Measurements from ENCODE around the gene FIGNL2. TPM values are rescaled to one million over a fixed set of nuclear protein-coding genes. Genes with fewer than 3 reads are reported as not detected.

FIGNL2 gene
- total and polyA plus RNA-seq, 9 of the 15 experiments (the other 6 are each of a cell fraction or from before 2014, with no cell fraction given), result 0.01 TPM; not detected in 8

- 6% methylated on average over 2 of the region's 2 CpGs for WGBS (ENCODE audit: insufficient coverage, low coverage, missing lambda C conversion rate)
- Histone ChIP-seq H3K79me2 (ENCODE audit: control insufficient read depth, insufficient read depth, low read length) (no peaks in the 10 kb centered on the region), H3K4me2 (ENCODE audit: insufficient read depth, low read length) (no peak overlapping the region), H3K9me3 (replicated peaks; ENCODE audit: control insufficient read depth, insufficient read depth, low read depth, low read length) (no peaks in the 10 kb centered on the region), H3K27me3 (ENCODE audit: control insufficient read depth in 2 of 2, insufficient read depth in 2 of 2, low read length in 2 of 2) (peaks cover 11 to 31% of the 10 kb centered on the region in 2 experiments), H3K4me3 (no peak overlapping the region), H3K4me1 (replicated peaks in 1 of 2; ENCODE audit: control insufficient read depth in 2 of 2, insufficient read depth in 2 of 2, low read length in 2 of 2) (no peaks in the 10 kb centered on the region), H3K9me1 (ENCODE audit: control insufficient read depth, insufficient read depth, low read length) (no peaks in the 10 kb centered on the region), H3K36me3 (ENCODE audit: control insufficient read depth, insufficient read depth, low read length) (no peaks in the 10 kb centered on the region), H4K20me1 (replicated peaks; ENCODE audit: control insufficient read depth, insufficient read depth, low read length) (no peaks in the 10 kb centered on the region), H3K27ac (ENCODE audit: extremely low read depth, low read depth, low read length) (no peak overlapping the region), H2AFZ (ENCODE audit: low read depth, low read length) (no peak overlapping the region), H3K9ac (ENCODE audit: insufficient read depth in 1 of 2, low read depth in 2 of 2, low read length in 2 of 2) (no peak overlapping the region)
- in situ Hi-C loops (cut with MboI) (no loop called here), intact Hi-C loops (cut with micrococcal nuclease) (no loop called here)
- DNase-seq (ENCODE audit: extremely low read depth in 1 of 4, low spot score in 3 of 4) (no peak), ATAC-seq (no peak), FAIRE-seq (no peak)
- BruUV-seq (replicated peaks), result no TSS peak
- ChIA-PET POLR2A (no interaction called here), CTCF (ENCODE audit: low intra/inter-chr PET ratio) (no interaction called here)
- TF ChIP-seq ZNF764 (CRISPR knock-in tag; IDR thresholded peaks at IDR 0.05; ENCODE audit: low read depth) (no peak), SIX5 (IDR thresholded peaks at IDR 0.05; ENCODE audit: borderline replicate concordance in 1 of 2, insufficient read depth in 1 of 2, low read depth in 1 of 2, low read length in 2 of 2) (no peak), ZNF785 (CRISPR knock-in tag; IDR thresholded peaks at IDR 0.05) (no peak), ZNF77 (CRISPR knock-in tag; IDR thresholded peaks at IDR 0.05) (no peak), ARID2 (IDR thresholded peaks at IDR 0.05) (no peak), SRSF7 (optimal IDR thresholded peaks at IDR 0.05; ENCODE audit: low read depth, low read length) (no peak), COPS2 (conservative IDR thresholded peaks at IDR 0.05) (no peak), CCAR2 (IDR thresholded peaks at IDR 0.05; ENCODE audit: low read depth, low read length) (no peak), ZNF584 (CRISPR knock-in tag; IDR thresholded peaks at IDR 0.05; ENCODE audit: low read depth) (no peak)
- TF ChIP-seq, protein P1, sequence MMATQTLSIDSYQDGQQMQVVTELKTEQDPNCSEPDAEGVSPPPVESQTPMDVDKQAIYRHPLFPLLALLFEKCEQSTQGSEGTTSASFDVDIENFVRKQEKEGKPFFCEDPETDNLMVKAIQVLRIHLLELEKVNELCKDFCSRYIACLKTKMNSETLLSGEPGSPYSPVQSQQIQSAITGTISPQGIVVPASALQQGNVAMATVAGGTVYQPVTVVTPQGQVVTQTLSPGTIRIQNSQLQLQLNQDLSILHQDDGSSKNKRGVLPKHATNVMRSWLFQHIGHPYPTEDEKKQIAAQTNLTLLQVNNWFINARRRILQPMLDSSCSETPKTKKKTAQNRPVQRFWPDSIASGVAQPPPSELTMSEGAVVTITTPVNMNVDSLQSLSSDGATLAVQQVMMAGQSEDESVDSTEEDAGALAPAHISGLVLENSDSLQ (IDR thresholded peaks at IDR 0.05), result no peak
- TF ChIP-seq, protein P2, sequence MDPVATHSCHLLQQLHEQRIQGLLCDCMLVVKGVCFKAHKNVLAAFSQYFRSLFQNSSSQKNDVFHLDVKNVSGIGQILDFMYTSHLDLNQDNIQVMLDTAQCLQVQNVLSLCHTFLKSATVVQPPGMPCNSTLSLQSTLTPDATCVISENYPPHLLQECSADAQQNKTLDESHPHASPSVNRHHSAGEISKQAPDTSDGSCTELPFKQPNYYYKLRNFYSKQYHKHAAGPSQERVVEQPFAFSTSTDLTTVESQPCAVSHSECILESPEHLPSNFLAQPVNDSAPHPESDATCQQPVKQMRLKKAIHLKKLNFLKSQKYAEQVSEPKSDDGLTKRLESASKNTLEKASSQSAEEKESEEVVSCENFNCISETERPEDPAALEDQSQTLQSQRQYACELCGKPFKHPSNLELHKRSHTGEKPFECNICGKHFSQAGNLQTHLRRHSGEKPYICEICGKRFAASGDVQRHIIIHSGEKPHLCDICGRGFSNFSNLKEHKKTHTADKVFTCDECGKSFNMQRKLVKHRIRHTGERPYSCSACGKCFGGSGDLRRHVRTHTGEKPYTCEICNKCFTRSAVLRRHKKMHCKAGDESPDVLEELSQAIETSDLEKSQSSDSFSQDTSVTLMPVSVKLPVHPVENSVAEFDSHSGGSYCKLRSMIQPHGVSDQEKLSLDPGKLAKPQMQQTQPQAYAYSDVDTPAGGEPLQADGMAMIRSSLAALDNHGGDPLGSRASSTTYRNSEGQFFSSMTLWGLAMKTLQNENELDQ (CRISPR knock-in tag; IDR thresholded peaks at IDR 0.05; ENCODE audit: borderline replicate concordance), result no peak
- TF ChIP-seq, protein P3, sequence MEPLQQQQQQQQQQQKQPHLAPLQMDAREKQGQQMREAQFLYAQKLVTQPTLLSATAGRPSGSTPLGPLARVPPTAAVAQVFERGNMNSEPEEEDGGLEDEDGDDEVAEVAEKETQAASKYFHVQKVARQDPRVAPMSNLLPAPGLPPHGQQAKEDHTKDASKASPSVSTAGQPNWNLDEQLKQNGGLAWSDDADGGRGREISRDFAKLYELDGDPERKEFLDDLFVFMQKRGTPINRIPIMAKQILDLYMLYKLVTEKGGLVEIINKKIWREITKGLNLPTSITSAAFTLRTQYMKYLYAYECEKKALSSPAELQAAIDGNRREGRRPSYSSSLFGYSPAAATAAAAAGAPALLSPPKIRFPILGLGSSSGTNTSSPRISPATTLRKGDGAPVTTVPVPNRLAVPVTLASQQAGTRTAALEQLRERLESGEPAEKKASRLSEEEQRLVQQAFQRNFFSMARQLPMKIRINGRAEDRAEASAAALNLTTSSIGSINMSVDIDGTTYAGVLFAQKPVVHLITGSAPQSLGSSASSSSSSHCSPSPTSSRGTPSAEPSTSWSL (CRISPR knock-in tag; IDR thresholded peaks at IDR 0.05; ENCODE audit: borderline replicate concordance), result no peak
- TF ChIP-seq, protein P4, sequence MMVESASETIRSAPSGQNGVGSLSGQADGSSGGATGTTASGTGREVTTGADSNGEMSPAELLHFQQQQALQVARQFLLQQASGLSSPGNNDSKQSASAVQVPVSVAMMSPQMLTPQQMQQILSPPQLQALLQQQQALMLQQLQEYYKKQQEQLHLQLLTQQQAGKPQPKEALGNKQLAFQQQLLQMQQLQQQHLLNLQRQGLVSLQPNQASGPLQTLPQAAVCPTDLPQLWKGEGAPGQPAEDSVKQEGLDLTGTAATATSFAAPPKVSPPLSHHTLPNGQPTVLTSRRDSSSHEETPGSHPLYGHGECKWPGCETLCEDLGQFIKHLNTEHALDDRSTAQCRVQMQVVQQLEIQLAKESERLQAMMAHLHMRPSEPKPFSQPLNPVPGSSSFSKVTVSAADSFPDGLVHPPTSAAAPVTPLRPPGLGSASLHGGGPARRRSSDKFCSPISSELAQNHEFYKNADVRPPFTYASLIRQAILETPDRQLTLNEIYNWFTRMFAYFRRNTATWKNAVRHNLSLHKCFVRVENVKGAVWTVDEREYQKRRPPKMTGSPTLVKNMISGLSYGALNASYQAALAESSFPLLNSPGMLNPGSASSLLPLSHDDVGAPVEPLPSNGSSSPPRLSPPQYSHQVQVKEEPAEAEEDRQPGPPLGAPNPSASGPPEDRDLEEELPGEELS (CRISPR knock-in tag; IDR thresholded peaks at IDR 0.05; ENCODE audit: borderline replicate concordance), result no peak
- TF ChIP-seq, protein P5, sequence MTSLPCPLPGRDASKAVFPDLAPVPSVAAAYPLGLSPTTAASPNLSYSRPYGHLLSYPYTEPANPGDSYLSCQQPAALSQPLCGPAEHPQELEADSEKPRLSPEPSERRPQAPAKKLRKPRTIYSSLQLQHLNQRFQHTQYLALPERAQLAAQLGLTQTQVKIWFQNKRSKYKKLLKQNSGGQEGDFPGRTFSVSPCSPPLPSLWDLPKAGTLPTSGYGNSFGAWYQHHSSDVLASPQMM (CRISPR knock-in tag; IDR thresholded peaks at IDR 0.05), result no peak
These were observed 75.2 kb downstream of the FIGNL2 start for GRCh38 chr12:51773145-51773869.

Measured in K562 (cell line).